ENCODE data around the gene POMGNT1.

The POMGNT1 gene

GRCh38 chr1:46183079-46183847 lies 15.0 kb downstream of the POMGNT1 start:
- no peak for DNase-seq (ENCODE audit: low read depth in 3 of 3)

GRCh38 chr1:46181343-46182260 lies 16.6 kb downstream of the POMGNT1 start:
- DNase-seq (ENCODE audit: low read depth in 3 of 3), result no peak

GRCh38 chr1:46180082-46180616 lies 18.1 kb downstream of the POMGNT1 start:
- DNase-seq (ENCODE audit: low read depth in 3 of 3), result no peak

- peak; percentile 29 to 53 (median 50) for DNase-seq (ENCODE audit: low read depth in 3 of 3)
Measured at GRCh38 chr1:46179138-46180081, 18.8 kb downstream of the POMGNT1 start.

- DNase-seq (ENCODE audit: low read depth in 3 of 3), result no peak
Measured at GRCh38 chr1:46176211-46176865, 21.9 kb downstream of the POMGNT1 start, which contains the start of gene P3R3URF. TSS of gene P3R3URF (minus strand) at chr1:46176488. CDS start at chr1:46176471, 17 bp downstream.

GRCh38 chr1:46175243-46175642 lies 23.0 kb downstream of the POMGNT1 start:
- no peak for DNase-seq (ENCODE audit: low read depth in 3 of 3)

- DNase-seq (ENCODE audit: low read depth in 3 of 3), result no peak
Measured at GRCh38 chr1:46174448-46175231, 23.6 kb downstream of the POMGNT1 start, which contains the start of gene TSPAN1. TSS of gene TSPAN1 (plus strand) at chr1:46175087. CDS start at chr1:46181108, 6,021 bp downstream.

- DNase-seq (ENCODE audit: low read depth in 3 of 3), result no peak
Measured at GRCh38 chr1:46173361-46173856, 24.8 kb downstream of the POMGNT1 start.

- no peak for DNase-seq (ENCODE audit: low read depth in 3 of 3)
Measured at GRCh38 chr1:46172321-46172720, 25.9 kb downstream of the POMGNT1 start.

- no peak for DNase-seq (ENCODE audit: low read depth in 3 of 3)
Measured at GRCh38 chr1:46171871-46172270, 26.4 kb downstream of the POMGNT1 start.

- no peak for DNase-seq (ENCODE audit: low read depth in 3 of 3)
Measured at GRCh38 chr1:46171351-46171750, 26.9 kb downstream of the POMGNT1 start.

GRCh38 chr1:46169811-46170454 lies 28.3 kb downstream of the POMGNT1 start:
- DNase-seq (ENCODE audit: low read depth in 3 of 3), result no peak

GRCh38 chr1:46168477-46168876 lies 29.8 kb downstream of the POMGNT1 start:
- no peak for DNase-seq (ENCODE audit: low read depth in 3 of 3)

- peak in 1 of 3 donors; percentile 47 for DNase-seq (ENCODE audit: low read depth in 3 of 3)
Measured at GRCh38 chr1:46166521-46167462, 31.4 kb downstream of the POMGNT1 start.

- DNase-seq (ENCODE audit: low read depth in 3 of 3), result no peak
Measured at GRCh38 chr1:46160212-46160611, 38.0 kb downstream of the POMGNT1 start.

GRCh38 chr1:46159516-46159915 lies 38.7 kb downstream of the POMGNT1 start:
- DNase-seq (ENCODE audit: low read depth in 3 of 3), result no peak

- no peak for DNase-seq (ENCODE audit: low read depth in 3 of 3)
Measured at GRCh38 chr1:46158312-46159281, 39.6 kb downstream of the POMGNT1 start.

Data from stimulated activated CD4-positive, alpha-beta T cell treated with anti-CD3 and anti-CD28 coated beads, TNF-alpha, amount 100 ng/mL, for 48 hours (primary cell).